Uterus (tissue), 2 donors: ENCODE data around the gene PSD4.

Experiments used
- POLR2A ChIP-seq, 2 donors: fragments of 450-650 bp; IDR thresholded peaks; one replicate each; pipeline ENCODE4 v1.6.1; 2016; ENCODE audit warnings: antibody characterized with exemption in 2 of 2, mild to moderate bottlenecking in 1 of 2, moderate library complexity in 1 of 2
- TF ChIP-seq, protein P1 (sequence below), 4 experiments: fragments of 200-600 bp in 2 of 4; fragments of 450-650 bp in 2 of 4; sonication (generic) in 2 of 4; IDR thresholded peaks; one replicate each; pipeline ENCODE4 v1.5.1; 2016 to 2019; ENCODE audit warnings: antibody characterized with exemption in 4 of 4, mild to moderate bottlenecking in 2 of 4, moderate library complexity in 1 of 4

- TF ChIP-seq POLR2A (IDR thresholded peaks at IDR 0.05) = no peak
- TF ChIP-seq, protein P1, sequence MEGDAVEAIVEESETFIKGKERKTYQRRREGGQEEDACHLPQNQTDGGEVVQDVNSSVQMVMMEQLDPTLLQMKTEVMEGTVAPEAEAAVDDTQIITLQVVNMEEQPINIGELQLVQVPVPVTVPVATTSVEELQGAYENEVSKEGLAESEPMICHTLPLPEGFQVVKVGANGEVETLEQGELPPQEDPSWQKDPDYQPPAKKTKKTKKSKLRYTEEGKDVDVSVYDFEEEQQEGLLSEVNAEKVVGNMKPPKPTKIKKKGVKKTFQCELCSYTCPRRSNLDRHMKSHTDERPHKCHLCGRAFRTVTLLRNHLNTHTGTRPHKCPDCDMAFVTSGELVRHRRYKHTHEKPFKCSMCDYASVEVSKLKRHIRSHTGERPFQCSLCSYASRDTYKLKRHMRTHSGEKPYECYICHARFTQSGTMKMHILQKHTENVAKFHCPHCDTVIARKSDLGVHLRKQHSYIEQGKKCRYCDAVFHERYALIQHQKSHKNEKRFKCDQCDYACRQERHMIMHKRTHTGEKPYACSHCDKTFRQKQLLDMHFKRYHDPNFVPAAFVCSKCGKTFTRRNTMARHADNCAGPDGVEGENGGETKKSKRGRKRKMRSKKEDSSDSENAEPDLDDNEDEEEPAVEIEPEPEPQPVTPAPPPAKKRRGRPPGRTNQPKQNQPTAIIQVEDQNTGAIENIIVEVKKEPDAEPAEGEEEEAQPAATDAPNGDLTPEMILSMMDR (IDR thresholded peaks at IDR 0.05) = no peak
These were observed 67.4 kb downstream of the PSD4 start for GRCh38 chr2:113240915-113241911.
